Measurements from ENCODE around the gene SPTY2D1.

The SPTY2D1 gene

GRCh38 chr11:18563090-18563730 lies 70.9 kb downstream of the SPTY2D1 start:
- TF ChIP-seq POLR2A (IDR thresholded peaks at IDR 0.05; ENCODE audit: low read length) (no peak), GATA1 (IDR thresholded peaks at IDR 0.05; ENCODE audit: low read depth, low read length) (no peak)
- DNase-seq, result no peak

Measured in erythroblast (primary cell).